Epithelial cell of proximal tubule (primary cell): ENCODE measurements around the gene KRT6A. TPM values are rescaled to one million over a fixed set of nuclear protein-coding genes. Genes with fewer than 3 reads are reported as not detected.

Experiments
- DNase-seq: peaks from one replicate; pipeline ENCODE4 v3.0.0-alpha.2; 2011; ENCODE audit warnings: low read depth
- H3K4me3 ChIP-seq: 2 replicates; pipeline ENCODE4 v1.5.1; 2011; ENCODE audit warnings: low read depth, mild to moderate bottlenecking, low read length
- CTCF ChIP-seq: conservative IDR thresholded peaks from 2 replicates; pipeline ENCODE4 v1.5.1; 2012; ENCODE audit warnings: low read depth, mild to moderate bottlenecking, low read length
- total RNA-seq: library from RNA; depleted of rRNA; stranded (reverse); fragments of >200 nt; gene quantifications from 2 replicates; pipeline ENCODE4 v1.2.3, GENCODE V29; 2015

Gene KRT6A
- total RNA-seq, 1 donor from 2014 or later, result not detected

- no peak for DNase-seq
These were observed 23.1 kb upstream of the KRT6A start for GRCh38 chr12:52515927-52516831.

GRCh38 chr12:52515319-52515646, 22.2 kb upstream of the KRT6A start:
- no peak for DNase-seq
- no peak for TF ChIP-seq CTCF
- H3K4me3 ChIP-seq, result no peak overlapping the region

More at GRCh38 chr12:52515927-52516831, 23.1 kb upstream of the KRT6A start:
- TF ChIP-seq CTCF, result no peak
- no peak overlapping the region for H3K4me3 ChIP-seq

GRCh38 chr12:52514471-52515318, 21.6 kb upstream of the KRT6A start:
- DNase-seq, result no peak
- no peak for TF ChIP-seq CTCF
- no peak overlapping the region for H3K4me3 ChIP-seq

- TF ChIP-seq CTCF, result no peak
- H3K4me3 ChIP-seq, result no peak overlapping the region
- DNase-seq, result no peak
These were observed 20.7 kb upstream of the KRT6A start for GRCh38 chr12:52513736-52514135.

- DNase-seq, result no peak
- H3K4me3 ChIP-seq, result no peak overlapping the region
- TF ChIP-seq CTCF, result no peak
These were observed 15.2 kb upstream of the KRT6A start for GRCh38 chr12:52508211-52508610.

- H3K4me3 ChIP-seq, result no peak overlapping the region
- DNase-seq, result peak; percentile 30
- peak; percentile 76 for TF ChIP-seq CTCF
These were observed 14.0 kb upstream of the KRT6A start for GRCh38 chr12:52506858-52507715.
